ENCODE data around the gene AGAP1.

GRCh38 chr2:235685024-235685721 lies 191.3 kb downstream of the AGAP1 start:
- TF ChIP-seq CTCF (IDR thresholded peaks at IDR 0.05) (no peak), POLR2A (IDR thresholded peaks at IDR 0.05) (no peak), POLR2AphosphoS5 (IDR thresholded peaks at IDR 0.05) (no peak)
